ENCODE measurements around the gene KRTAP10-3.

GRCh38 chr21:44593598-44594405 lies 35.2 kb upstream of the KRTAP10-3 start:
- TF ChIP-seq CTCF (tag by site-specific recombination; IDR thresholded peaks at IDR 0.05) (no peak), ZNF670 (tag by site-specific recombination; IDR thresholded peaks at IDR 0.05; ENCODE audit: low read depth) (peak; percentile 74; the same call in 1 of the 2 replicates), ZNF560 (tag by site-specific recombination; IDR thresholded peaks at IDR 0.05; ENCODE audit: borderline replicate concordance) (no peak), ZSCAN30 (tag by site-specific recombination; IDR thresholded peaks at IDR 0.05) (no peak)
- TF ChIP-seq, protein P1, sequence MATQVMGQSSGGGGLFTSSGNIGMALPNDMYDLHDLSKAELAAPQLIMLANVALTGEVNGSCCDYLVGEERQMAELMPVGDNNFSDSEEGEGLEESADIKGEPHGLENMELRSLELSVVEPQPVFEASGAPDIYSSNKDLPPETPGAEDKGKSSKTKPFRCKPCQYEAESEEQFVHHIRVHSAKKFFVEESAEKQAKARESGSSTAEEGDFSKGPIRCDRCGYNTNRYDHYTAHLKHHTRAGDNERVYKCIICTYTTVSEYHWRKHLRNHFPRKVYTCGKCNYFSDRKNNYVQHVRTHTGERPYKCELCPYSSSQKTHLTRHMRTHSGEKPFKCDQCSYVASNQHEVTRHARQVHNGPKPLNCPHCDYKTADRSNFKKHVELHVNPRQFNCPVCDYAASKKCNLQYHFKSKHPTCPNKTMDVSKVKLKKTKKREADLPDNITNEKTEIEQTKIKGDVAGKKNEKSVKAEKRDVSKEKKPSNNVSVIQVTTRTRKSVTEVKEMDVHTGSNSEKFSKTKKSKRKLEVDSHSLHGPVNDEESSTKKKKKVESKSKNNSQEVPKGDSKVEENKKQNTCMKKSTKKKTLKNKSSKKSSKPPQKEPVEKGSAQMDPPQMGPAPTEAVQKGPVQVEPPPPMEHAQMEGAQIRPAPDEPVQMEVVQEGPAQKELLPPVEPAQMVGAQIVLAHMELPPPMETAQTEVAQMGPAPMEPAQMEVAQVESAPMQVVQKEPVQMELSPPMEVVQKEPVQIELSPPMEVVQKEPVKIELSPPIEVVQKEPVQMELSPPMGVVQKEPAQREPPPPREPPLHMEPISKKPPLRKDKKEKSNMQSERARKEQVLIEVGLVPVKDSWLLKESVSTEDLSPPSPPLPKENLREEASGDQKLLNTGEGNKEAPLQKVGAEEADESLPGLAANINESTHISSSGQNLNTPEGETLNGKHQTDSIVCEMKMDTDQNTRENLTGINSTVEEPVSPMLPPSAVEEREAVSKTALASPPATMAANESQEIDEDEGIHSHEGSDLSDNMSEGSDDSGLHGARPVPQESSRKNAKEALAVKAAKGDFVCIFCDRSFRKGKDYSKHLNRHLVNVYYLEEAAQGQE (tag by site-specific recombination; IDR thresholded peaks at IDR 0.05): no peak
- TF ChIP-seq, protein P2, sequence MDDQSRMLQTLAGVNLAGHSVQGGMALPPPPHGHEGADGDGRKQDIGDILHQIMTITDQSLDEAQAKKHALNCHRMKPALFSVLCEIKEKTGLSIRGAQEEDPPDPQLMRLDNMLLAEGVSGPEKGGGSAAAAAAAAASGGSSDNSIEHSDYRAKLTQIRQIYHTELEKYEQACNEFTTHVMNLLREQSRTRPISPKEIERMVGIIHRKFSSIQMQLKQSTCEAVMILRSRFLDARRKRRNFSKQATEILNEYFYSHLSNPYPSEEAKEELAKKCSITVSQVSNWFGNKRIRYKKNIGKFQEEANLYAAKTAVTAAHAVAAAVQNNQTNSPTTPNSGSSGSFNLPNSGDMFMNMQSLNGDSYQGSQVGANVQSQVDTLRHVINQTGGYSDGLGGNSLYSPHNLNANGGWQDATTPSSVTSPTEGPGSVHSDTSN (CRISPR knock-in tag; IDR thresholded peaks at IDR 0.05): no peak
